ENCODE results near the gene LYPD3.
A peak's percentile ranks its signal among the peaks of the same experiment; 100 is the strongest.

LYPD3 gene

GRCh38 chr19:43486412-43486811 is 21.0 kb upstream of the LYPD3 start:
- no peak for DNase-seq (ENCODE audit: low read depth, low spot score)

GRCh38 chr19:43485951-43486350 is 20.5 kb upstream of the LYPD3 start:
- DNase-seq (ENCODE audit: low read depth, low spot score), result no peak

- no peak for DNase-seq (ENCODE audit: low read depth, low spot score)
Observed at GRCh38 chr19:43483281-43483680, 17.9 kb upstream of the LYPD3 start.

GRCh38 chr19:43482193-43482592 is 16.8 kb upstream of the LYPD3 start:
- DNase-seq (ENCODE audit: low read depth, low spot score), result no peak

- no peak for DNase-seq (ENCODE audit: low read depth, low spot score)
Observed at GRCh38 chr19:43481701-43482100, 16.3 kb upstream of the LYPD3 start.

- DNase-seq (ENCODE audit: low read depth, low spot score), result no peak
Observed at GRCh38 chr19:43480574-43480973, 15.2 kb upstream of the LYPD3 start.

- DNase-seq (ENCODE audit: low read depth, low spot score), result no peak
Observed at GRCh38 chr19:43479961-43480561, 14.7 kb upstream of the LYPD3 start.

GRCh38 chr19:43479226-43479625 is 13.8 kb upstream of the LYPD3 start:
- DNase-seq (ENCODE audit: low read depth, low spot score), result no peak

- DNase-seq (ENCODE audit: low read depth, low spot score), result no peak
Observed at GRCh38 chr19:43478323-43478722, 12.9 kb upstream of the LYPD3 start.

- DNase-seq (ENCODE audit: low read depth, low spot score), result no peak
Observed at GRCh38 chr19:43476606-43477005, 11.2 kb upstream of the LYPD3 start.

- peak; percentile 56 for DNase-seq (ENCODE audit: low read depth, low spot score)
Observed at GRCh38 chr19:43474986-43475705, 9.7 kb upstream of the LYPD3 start.

GRCh38 chr19:43474487-43474886 is 9.1 kb upstream of the LYPD3 start:
- DNase-seq (ENCODE audit: low read depth, low spot score), result no peak

- no peak for DNase-seq (ENCODE audit: low read depth, low spot score)
Observed at GRCh38 chr19:43471091-43471490, 5.7 kb upstream of the LYPD3 start.

- DNase-seq (ENCODE audit: low read depth, low spot score), result no peak
Observed at GRCh38 chr19:43470288-43470687, 4.9 kb upstream of the LYPD3 start.

- no peak for DNase-seq (ENCODE audit: low read depth, low spot score)
Observed at GRCh38 chr19:43469160-43469480, 3.7 kb upstream of the LYPD3 start.

GRCh38 chr19:43468354-43469159 is 3.1 kb upstream of the LYPD3 start:
- no peak for DNase-seq (ENCODE audit: low read depth, low spot score)

- no peak for DNase-seq (ENCODE audit: low read depth, low spot score)
Observed at GRCh38 chr19:43467730-43468129, 2.3 kb upstream of the LYPD3 start.

- DNase-seq (ENCODE audit: low read depth, low spot score), result no peak
Observed at GRCh38 chr19:43467276-43467675, 1.9 kb upstream of the LYPD3 start.

GRCh38 chr19:43466793-43467192 is 1.4 kb upstream of the LYPD3 start:
- DNase-seq (ENCODE audit: low read depth, low spot score), result no peak

GRCh38 chr19:43464134-43464775 is 1.2 kb downstream of the LYPD3 start:
- DNase-seq (ENCODE audit: low read depth, low spot score), result no peak

GRCh38 chr19:43463381-43464133 is 1.9 kb downstream of the LYPD3 start:
- peak; percentile 68 for DNase-seq (ENCODE audit: low read depth, low spot score)

Data from iPS DF 19.7 (cell line).